ENCODE results near the gene SH3TC1.

- TF ChIP-seq, protein P1, sequence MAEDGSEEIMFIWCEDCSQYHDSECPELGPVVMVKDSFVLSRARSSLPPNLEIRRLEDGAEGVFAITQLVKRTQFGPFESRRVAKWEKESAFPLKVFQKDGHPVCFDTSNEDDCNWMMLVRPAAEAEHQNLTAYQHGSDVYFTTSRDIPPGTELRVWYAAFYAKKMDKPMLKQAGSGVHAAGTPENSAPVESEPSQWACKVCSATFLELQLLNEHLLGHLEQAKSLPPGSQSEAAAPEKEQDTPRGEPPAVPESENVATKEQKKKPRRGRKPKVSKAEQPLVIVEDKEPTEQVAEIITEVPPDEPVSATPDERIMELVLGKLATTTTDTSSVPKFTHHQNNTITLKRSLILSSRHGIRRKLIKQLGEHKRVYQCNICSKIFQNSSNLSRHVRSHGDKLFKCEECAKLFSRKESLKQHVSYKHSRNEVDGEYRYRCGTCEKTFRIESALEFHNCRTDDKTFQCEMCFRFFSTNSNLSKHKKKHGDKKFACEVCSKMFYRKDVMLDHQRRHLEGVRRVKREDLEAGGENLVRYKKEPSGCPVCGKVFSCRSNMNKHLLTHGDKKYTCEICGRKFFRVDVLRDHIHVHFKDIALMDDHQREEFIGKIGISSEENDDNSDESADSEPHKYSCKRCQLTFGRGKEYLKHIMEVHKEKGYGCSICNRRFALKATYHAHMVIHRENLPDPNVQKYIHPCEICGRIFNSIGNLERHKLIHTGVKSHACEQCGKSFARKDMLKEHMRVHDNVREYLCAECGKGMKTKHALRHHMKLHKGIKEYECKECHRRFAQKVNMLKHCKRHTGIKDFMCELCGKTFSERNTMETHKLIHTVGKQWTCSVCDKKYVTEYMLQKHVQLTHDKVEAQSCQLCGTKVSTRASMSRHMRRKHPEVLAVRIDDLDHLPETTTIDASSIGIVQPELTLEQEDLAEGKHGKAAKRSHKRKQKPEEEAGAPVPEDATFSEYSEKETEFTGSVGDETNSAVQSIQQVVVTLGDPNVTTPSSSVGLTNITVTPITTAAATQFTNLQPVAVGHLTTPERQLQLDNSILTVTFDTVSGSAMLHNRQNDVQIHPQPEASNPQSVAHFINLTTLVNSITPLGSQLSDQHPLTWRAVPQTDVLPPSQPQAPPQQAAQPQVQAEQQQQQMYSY (CRISPR knock-in tag; IDR thresholded peaks at IDR 0.05): no peak
- no peak for TF ChIP-seq RBBP5 (conservative IDR thresholded peaks at IDR 0.05)
- no peak for TF ChIP-seq CTCF (IDR thresholded peaks at IDR 0.05 in 2 of 3, conservative IDR thresholded peaks at IDR 0.05 in 1 of 3; ENCODE audit: control insufficient read depth in 2 of 3, extremely low read depth in 1 of 3, insufficient read depth in 1 of 3, low read depth in 3 of 3, low read length in 3 of 3)
- TF ChIP-seq MAX (IDR thresholded peaks at IDR 0.05; ENCODE audit: low read depth, low read length): no peak
- peak; percentile 35; the same call in 1 of the 2 replicates for TF ChIP-seq POLR2A (IDR thresholded peaks at IDR 0.05; ENCODE audit: low read depth, low read length)
- TF ChIP-seq SMAD1 (IDR thresholded peaks at IDR 0.05; ENCODE audit: low read depth, partially characterized antibody): no peak
- TF ChIP-seq TBL1XR1 (IDR thresholded peaks at IDR 0.05; ENCODE audit: low read depth, low read length): no peak
- TF ChIP-seq, protein P2, sequence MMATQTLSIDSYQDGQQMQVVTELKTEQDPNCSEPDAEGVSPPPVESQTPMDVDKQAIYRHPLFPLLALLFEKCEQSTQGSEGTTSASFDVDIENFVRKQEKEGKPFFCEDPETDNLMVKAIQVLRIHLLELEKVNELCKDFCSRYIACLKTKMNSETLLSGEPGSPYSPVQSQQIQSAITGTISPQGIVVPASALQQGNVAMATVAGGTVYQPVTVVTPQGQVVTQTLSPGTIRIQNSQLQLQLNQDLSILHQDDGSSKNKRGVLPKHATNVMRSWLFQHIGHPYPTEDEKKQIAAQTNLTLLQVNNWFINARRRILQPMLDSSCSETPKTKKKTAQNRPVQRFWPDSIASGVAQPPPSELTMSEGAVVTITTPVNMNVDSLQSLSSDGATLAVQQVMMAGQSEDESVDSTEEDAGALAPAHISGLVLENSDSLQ (IDR thresholded peaks at IDR 0.05): no peak
- no peak for TF ChIP-seq EZH2 (IDR thresholded peaks at IDR 0.05; ENCODE audit: borderline replicate concordance, control insufficient read depth, low read depth, low read length)
- TF ChIP-seq ZBED1 (IDR thresholded peaks at IDR 0.05; ENCODE audit: borderline replicate concordance): no peak
These were observed 12.9 kb downstream of the SH3TC1 start for GRCh38 chr4:8211737-8212581.

Measured in GM12878 (cell line).